ENCODE measurements around the gene DOCK9. TPM values are rescaled to one million over a fixed set of nuclear protein-coding genes. Genes with fewer than 3 reads are reported as not detected.
"Not testable (repeated sequence)": the region's sequence is repeated elsewhere in the genome, so short reads cannot be mapped to it uniquely, and the experiment has no call there.

Gene DOCK9
- total RNA-seq, 1 donor from 2014 or later, result 24.1 TPM

- Mint-ChIP-seq H3K36me3 (ENCODE audit: unreplicated experiment) (peaks cover 13% of the 10 kb centered on the region), H3K27ac (ENCODE audit: unreplicated experiment) (no peak overlapping the region), H3K4me3 (ENCODE audit: unreplicated experiment) (no peak overlapping the region), H3K27me3 (ENCODE audit: unreplicated experiment) (no peaks in the 10 kb centered on the region), H3K4me1 (ENCODE audit: unreplicated experiment) (peaks cover 3% of the 10 kb centered on the region), H3K9me3 (ENCODE audit: unreplicated experiment) (no peaks in the 10 kb centered on the region)
- TF ChIP-seq CTCF (IDR thresholded peaks at IDR 0.05), result no peak
- DNase-seq (ENCODE audit: extremely low spot score, unreplicated experiment), result no peak
These were observed 81.1 kb downstream of the DOCK9 start for GRCh38 chr13:98896868-98897144.

GRCh38 chr13:98896083-98896867 lies 81.6 kb downstream of the DOCK9 start:
- H3K4me3 Mint-ChIP-seq (ENCODE audit: unreplicated experiment), result no peak overlapping the region
- peaks cover 12% of the 10 kb centered on the region for H3K36me3 Mint-ChIP-seq (ENCODE audit: unreplicated experiment)
- H3K27me3 Mint-ChIP-seq (ENCODE audit: unreplicated experiment), result no peaks in the 10 kb centered on the region
- peaks cover 3% of the 10 kb centered on the region for H3K4me1 Mint-ChIP-seq (ENCODE audit: unreplicated experiment)
- no peak overlapping the region for H3K27ac Mint-ChIP-seq (ENCODE audit: unreplicated experiment)
- no peak for DNase-seq (ENCODE audit: extremely low spot score, unreplicated experiment)
- no peaks in the 10 kb centered on the region for H3K9me3 Mint-ChIP-seq (ENCODE audit: unreplicated experiment)
- no peak for TF ChIP-seq CTCF (IDR thresholded peaks at IDR 0.05)

GRCh38 chr13:98894814-98895213 lies 83.0 kb downstream of the DOCK9 start:
- H3K4me1 Mint-ChIP-seq (ENCODE audit: unreplicated experiment); H3K4me3 Mint-ChIP-seq (ENCODE audit: unreplicated experiment); DNase-seq (ENCODE audit: extremely low spot score, unreplicated experiment); H3K27me3 Mint-ChIP-seq (ENCODE audit: unreplicated experiment); H3K9me3 Mint-ChIP-seq (ENCODE audit: unreplicated experiment); H3K36me3 Mint-ChIP-seq (ENCODE audit: unreplicated experiment); H3K27ac Mint-ChIP-seq (ENCODE audit: unreplicated experiment): not testable (repeated sequence)

- H3K4me3 Mint-ChIP-seq (ENCODE audit: unreplicated experiment), result no peak overlapping the region
- no peak overlapping the region for H3K27ac Mint-ChIP-seq (ENCODE audit: unreplicated experiment)
- DNase-seq (ENCODE audit: extremely low spot score, unreplicated experiment), result no peak
- no peak for TF ChIP-seq CTCF (IDR thresholded peaks at IDR 0.05)
- no peaks in the 10 kb centered on the region for H3K9me3 Mint-ChIP-seq (ENCODE audit: unreplicated experiment)
- H3K36me3 Mint-ChIP-seq (ENCODE audit: unreplicated experiment), result peaks cover 6% of the 10 kb centered on the region
- no peaks in the 10 kb centered on the region for H3K27me3 Mint-ChIP-seq (ENCODE audit: unreplicated experiment)
- peaks cover 3% of the 10 kb centered on the region for H3K4me1 Mint-ChIP-seq (ENCODE audit: unreplicated experiment)
These were observed 84.5 kb downstream of the DOCK9 start for GRCh38 chr13:98893371-98893770.

- no peak for TF ChIP-seq CTCF (IDR thresholded peaks at IDR 0.05)
- Mint-ChIP-seq H3K27ac (ENCODE audit: unreplicated experiment) (no peak overlapping the region), H3K36me3 (ENCODE audit: unreplicated experiment) (peaks cover 4% of the 10 kb centered on the region), H3K4me1 (ENCODE audit: unreplicated experiment) (peaks cover 3% of the 10 kb centered on the region), H3K9me3 (ENCODE audit: unreplicated experiment) (no peaks in the 10 kb centered on the region), H3K27me3 (ENCODE audit: unreplicated experiment) (no peaks in the 10 kb centered on the region), H3K4me3 (ENCODE audit: unreplicated experiment) (no peak overlapping the region)
- no peak for DNase-seq (ENCODE audit: extremely low spot score, unreplicated experiment)
These were observed 85.0 kb downstream of the DOCK9 start for GRCh38 chr13:98892821-98893220.
